Colon (tissue), 2 donors: Measurements from ENCODE around the gene ARPIN.
"Not testable (repeated sequence)": the region's sequence is repeated elsewhere in the genome, so short reads cannot be mapped to it uniquely, and the experiment has no call there.

ENCODE experiments used
- FAIRE-seq: peaks from 2 replicates; lab custom pipeline; 2012; peaks lifted over from hg19 to GRCh38; lab: Jason Lieb, UNC
- donor health status: control.
- donor health status: control.

The ARPIN gene

GRCh38 chr15:89912674-89913396, at the start of gene ARPIN:
Gene ARPIN, minus strand, starts transcription at chr15:89912952. Its CDS starts 117 bp downstream, at chr15:89912835.
- FAIRE-seq = no peak

GRCh38 chr15:89958107-89958805, 45.5 kb upstream of the ARPIN start:
- FAIRE-seq = no peak

GRCh38 chr15:89955449-89955998, 42.8 kb upstream of the ARPIN start:
- FAIRE-seq = not testable (repeated sequence)

- no peak for FAIRE-seq
Measured at GRCh38 chr15:89954541-89954940, 41.8 kb upstream of the ARPIN start.

GRCh38 chr15:89948796-89949195, 36.0 kb upstream of the ARPIN start:
- FAIRE-seq = no peak

GRCh38 chr15:89947385-89947784, 34.6 kb upstream of the ARPIN start:
- no peak for FAIRE-seq

- FAIRE-seq = no peak
Measured at GRCh38 chr15:89946681-89947299, 34.0 kb upstream of the ARPIN start.

GRCh38 chr15:89943721-89944120, 31.0 kb upstream of the ARPIN start:
- FAIRE-seq = not testable (repeated sequence)

GRCh38 chr15:89939910-89940309, 27.2 kb upstream of the ARPIN start:
- no peak for FAIRE-seq

GRCh38 chr15:89939377-89939776, 26.6 kb upstream of the ARPIN start:
- FAIRE-seq = not testable (repeated sequence)

- FAIRE-seq = no peak
Measured at GRCh38 chr15:89937365-89938350, 24.9 kb upstream of the ARPIN start.

GRCh38 chr15:89936786-89937265, 24.1 kb upstream of the ARPIN start:
- no peak for FAIRE-seq

- FAIRE-seq = no peak
Measured at GRCh38 chr15:89936051-89936785, 23.5 kb upstream of the ARPIN start.

- no peak for FAIRE-seq
Measured at GRCh38 chr15:89932880-89933279, 20.1 kb upstream of the ARPIN start.

- FAIRE-seq = no peak
Measured at GRCh38 chr15:89928421-89928820, 15.7 kb upstream of the ARPIN start.

- no peak for FAIRE-seq
Measured at GRCh38 chr15:89926158-89926557, 13.4 kb upstream of the ARPIN start.

- no peak for FAIRE-seq
Measured at GRCh38 chr15:89917442-89918101, 4.8 kb upstream of the ARPIN start.

GRCh38 chr15:89916660-89917059, 3.9 kb upstream of the ARPIN start:
- FAIRE-seq = no peak

GRCh38 chr15:89912145-89912673, 543 bp downstream of the ARPIN start:
- no peak for FAIRE-seq
